ENCODE measurements around the gene MEG3.

The MEG3 gene

DNA sequence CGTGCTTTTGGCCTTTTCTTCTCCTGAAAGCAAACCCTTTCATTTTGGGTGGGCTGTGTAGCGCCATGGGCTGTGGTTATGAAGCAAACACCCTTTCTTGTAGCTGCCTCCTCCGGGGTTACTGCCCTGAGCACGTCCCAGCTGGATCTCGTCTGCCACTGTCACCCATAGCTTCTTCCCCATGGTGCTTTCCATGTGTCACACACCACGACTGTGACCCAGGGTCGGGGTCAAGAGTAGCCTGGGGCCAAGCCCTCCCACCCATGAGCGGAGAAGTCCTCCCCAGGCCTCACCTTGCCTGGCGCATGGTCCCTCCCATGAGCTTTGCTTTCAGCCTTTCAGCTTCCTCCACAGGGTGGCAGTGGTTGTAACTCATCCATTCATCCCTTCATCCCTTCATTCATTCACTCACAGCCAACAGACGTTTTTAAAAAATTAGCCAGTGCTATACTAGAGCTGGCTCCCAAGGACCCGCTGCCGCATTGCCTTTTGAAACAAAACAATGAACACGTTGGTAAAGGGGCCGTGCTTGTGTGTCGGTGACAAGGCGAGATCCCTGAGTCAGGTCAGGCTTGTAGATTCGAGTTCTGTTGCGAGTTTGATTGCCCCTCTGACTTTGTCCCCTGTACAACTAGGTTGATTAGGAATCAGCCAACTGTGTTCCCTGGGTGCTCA, 29.5 kb downstream of the MEG3 start:
- TF ChIP-seq, protein P1, sequence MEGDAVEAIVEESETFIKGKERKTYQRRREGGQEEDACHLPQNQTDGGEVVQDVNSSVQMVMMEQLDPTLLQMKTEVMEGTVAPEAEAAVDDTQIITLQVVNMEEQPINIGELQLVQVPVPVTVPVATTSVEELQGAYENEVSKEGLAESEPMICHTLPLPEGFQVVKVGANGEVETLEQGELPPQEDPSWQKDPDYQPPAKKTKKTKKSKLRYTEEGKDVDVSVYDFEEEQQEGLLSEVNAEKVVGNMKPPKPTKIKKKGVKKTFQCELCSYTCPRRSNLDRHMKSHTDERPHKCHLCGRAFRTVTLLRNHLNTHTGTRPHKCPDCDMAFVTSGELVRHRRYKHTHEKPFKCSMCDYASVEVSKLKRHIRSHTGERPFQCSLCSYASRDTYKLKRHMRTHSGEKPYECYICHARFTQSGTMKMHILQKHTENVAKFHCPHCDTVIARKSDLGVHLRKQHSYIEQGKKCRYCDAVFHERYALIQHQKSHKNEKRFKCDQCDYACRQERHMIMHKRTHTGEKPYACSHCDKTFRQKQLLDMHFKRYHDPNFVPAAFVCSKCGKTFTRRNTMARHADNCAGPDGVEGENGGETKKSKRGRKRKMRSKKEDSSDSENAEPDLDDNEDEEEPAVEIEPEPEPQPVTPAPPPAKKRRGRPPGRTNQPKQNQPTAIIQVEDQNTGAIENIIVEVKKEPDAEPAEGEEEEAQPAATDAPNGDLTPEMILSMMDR (conservative IDR thresholded peaks at IDR 0.05) = no peak
- H3K27ac ChIP-seq = no peak overlapping the region

DNA sequence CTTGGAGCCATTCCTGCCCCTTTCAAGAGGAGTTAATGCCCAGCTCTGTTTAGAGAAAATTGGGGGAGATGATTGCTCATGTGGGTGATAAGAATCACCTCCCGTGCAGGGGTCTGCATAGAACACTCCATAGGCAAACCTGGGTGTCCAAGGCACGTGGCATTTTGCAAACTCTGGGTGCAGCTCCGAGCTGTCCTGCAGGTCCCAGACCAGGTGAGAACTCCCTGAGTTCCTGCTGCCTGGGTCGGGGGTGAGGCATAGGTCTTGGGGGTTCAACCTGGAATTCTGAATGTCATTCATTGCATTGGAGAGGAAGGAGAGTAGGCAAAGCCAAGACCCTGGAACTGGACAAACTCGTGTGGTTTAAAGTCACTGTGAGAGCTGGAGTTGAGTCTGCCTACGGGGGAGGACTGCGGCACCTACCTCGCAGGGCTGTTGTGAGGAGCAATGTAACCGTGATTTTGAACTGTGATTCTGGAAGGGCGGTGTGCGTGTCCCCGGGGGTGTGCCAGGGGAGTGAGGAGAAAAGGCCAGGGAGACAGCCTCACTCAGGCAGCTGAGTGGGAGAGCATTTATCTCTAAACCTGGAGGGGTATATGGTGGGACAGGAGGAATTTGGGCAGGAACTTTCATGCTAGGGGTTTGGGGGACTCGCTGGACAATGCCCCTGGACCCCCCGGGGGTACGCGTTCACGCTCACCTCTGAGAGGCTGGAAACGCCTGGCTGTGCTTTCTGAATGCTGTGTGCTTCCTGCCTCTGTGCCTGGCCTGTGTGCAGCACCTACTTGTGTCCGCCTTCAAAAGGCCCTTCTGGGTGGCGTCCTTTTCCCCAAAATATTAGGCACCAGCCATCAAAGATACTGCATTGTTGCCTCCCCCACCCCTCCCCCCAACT, 30.4 kb downstream of the MEG3 start:
- TF ChIP-seq, protein P1 (conservative IDR thresholded peaks at IDR 0.05) = no peak

DNA sequence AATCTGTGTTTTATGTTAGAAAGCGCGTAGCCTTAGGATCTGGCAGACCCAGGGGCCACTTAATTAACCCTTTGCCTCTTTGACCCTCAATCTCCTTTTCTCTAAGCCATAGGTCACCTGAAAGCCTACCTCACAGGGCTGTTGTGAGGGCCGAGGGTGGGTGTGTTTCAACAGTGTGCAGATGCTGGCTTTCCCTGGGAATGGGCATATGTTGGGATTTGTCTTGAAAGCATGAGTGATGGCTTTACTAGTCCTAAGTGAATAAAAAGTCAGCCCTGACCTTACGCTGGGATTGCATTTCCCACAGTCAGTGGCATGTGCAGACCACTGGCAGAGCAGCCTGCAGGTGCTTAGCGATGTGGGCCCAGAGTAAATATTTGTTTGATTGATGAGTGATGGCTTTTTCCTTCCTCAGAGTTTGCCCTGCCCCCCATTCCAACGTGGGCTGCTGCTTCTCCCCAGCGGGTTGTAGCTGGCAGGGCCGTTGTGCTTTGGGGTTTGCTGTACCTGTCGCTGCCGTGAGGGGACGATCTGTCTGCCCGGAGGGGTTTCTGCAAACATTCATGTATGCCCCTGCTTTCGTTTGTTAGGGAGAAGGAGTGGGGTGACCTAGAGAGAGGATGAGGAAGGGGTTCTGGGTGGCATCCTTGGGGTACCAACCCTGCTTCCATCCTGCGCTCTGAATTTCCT, 31.5 kb downstream of the MEG3 start:
- TF ChIP-seq, protein P1 (conservative IDR thresholded peaks at IDR 0.05) = no peak
- H3K27ac ChIP-seq = no peak overlapping the region

More for the DNA sequence above, 30.4 kb downstream of the MEG3 start:
- H3K27ac ChIP-seq = no peak overlapping the region

DNA sequence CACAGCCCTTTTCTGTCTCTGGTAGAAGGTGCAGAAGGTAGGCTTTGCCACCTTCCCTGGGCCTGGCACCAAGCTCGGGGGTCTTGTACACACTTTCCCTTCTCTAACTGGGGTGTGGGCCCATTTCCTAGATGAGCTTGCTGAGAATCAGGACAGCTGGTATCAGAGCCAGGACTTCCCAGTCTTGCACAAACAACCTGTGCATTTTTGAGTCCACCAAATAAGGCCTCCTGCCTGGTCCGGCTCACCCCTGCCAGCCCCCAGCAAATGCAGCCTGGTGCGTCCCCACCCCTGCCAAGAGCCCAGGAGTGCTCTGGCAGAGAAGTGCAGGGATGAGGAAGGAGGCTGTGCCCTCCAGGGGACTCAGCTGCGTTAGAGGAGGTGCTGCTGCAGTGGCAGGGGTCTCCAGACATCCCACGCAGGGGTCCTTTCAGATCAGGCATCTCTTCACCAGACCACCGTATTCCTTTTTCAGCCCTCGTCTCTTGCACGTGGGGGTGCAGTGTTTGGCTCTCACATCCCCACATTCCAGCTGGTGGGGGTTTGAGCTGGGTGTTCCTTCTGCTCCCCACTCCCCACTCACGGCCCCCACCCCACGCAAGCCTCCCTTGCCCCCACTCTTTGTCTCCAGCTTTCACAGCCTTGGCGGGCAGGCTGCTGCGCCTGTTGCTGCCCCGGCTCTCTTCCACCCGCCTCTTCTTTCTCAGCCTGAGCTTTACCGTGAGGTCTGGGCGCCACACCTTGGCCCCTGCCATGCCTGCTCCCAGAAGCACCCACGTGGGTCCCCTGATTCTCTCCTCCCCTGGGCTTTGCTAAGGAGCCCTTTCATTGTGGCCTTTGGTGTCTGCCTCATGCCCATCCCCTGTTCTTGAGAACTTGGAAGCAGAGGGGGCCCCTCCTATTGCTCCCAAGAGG, 32.3 kb downstream of the MEG3 start:
- TF ChIP-seq, protein P1 (conservative IDR thresholded peaks at IDR 0.05) = no peak
- H3K27ac ChIP-seq = no peak overlapping the region

DNA sequence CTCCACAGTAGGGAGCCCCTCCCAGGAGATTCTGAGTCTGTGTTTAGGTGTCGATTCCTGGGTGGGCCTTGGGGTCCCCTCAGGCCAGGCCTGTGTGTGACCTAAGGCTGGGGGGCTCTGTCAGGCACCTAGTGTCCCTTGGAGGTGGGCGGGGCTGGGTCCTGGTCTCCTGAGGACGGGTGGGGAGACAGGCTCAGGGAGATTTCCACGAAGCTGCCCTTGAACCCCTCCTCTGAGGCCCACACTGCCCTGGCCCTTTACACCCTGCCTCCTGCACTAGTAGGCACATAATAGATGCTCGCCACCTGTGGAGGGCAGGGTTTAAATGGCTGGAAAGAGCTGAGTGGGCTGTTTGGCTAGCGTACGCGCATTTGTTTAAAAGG, 32.9 kb downstream of the MEG3 start:
- no peak overlapping the region for H3K27ac ChIP-seq
- TF ChIP-seq, protein P1 (conservative IDR thresholded peaks at IDR 0.05) = no peak

DNA sequence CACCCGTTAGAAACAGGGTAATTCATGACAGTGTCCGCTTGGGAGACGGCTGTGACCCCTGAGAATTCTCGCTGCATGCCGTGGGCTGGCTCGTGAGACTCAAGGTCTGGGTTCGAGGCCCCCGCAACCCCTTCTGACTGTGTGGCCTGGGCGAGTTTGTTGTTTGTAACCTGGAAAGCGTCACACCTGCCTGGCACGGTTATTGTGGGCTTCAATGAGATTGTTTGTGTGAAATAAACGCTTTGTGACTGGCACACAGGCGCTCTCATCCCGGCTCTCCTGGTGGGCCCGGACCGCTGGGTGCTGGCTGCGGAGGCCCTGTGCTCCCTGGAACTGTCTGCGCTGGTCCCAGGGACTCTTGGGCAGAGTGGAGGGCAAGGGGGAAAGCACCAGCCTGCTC, 33.9 kb downstream of the MEG3 start:
- no peak overlapping the region for H3K27ac ChIP-seq
- TF ChIP-seq, protein P1 (conservative IDR thresholded peaks at IDR 0.05) = no peak
